ENCODE data around the gene HIPK1.

The HIPK1 gene

DNA sequence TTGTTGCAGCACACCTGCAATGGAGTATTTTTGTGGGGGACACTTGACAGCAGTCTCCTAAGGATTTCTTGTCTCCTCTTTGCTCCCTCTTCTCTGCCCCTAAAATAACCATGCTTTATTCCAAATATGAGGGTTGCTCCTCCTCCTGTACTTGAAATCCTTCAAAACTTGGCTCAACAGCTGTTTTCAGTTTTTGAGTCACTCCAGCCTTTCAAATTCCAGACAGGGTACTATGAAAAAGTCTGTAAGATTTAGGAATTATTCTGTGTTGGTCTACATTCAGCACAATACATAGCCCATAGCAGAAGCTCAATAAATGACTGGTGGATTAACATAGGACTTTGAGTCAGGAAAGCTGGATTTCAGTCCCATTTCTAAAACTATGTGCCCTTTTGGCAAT, 30.0 kb upstream of the HIPK1 start:
- no peak overlapping the region for H3K9ac ChIP-seq (ENCODE audit: low read length)
- H3K4me1 ChIP-seq (ENCODE audit: control insufficient read depth, insufficient read depth, low read length), result peaks cover 10% of the 10 kb centered on the region
- H3K9me3 ChIP-seq (ENCODE audit: control insufficient read depth, low read length), result no peaks in the 10 kb centered on the region
- H3K27me3 ChIP-seq (ENCODE audit: control insufficient read depth, insufficient read depth, low read length), result no peaks in the 10 kb centered on the region
- no peak overlapping the region for H3K4me3 ChIP-seq (ENCODE audit: low read length)
- peaks cover 4% of the 10 kb centered on the region for H3K36me3 ChIP-seq (ENCODE audit: control insufficient read depth, insufficient read depth, low read length)

- no peaks in the 10 kb centered on the region for H3K27me3 ChIP-seq (ENCODE audit: control insufficient read depth, insufficient read depth, low read length)
- H3K36me3 ChIP-seq (ENCODE audit: control insufficient read depth, insufficient read depth, low read length), result peaks cover under 1% of the 10 kb centered on the region
- no peak overlapping the region for H3K4me3 ChIP-seq (ENCODE audit: low read length)
- no peaks in the 10 kb centered on the region for H3K9me3 ChIP-seq (ENCODE audit: control insufficient read depth, low read length)
- no peak overlapping the region for H3K9ac ChIP-seq (ENCODE audit: low read length)
- peaks cover 10% of the 10 kb centered on the region for H3K4me1 ChIP-seq (ENCODE audit: control insufficient read depth, insufficient read depth, low read length)
These were observed 27.9 kb upstream of the HIPK1 start for GRCh38 chr1:113901191-113901590.

GRCh38 chr1:113903501-113904292, 25.4 kb upstream of the HIPK1 start:
- Histone ChIP-seq H3K4me3 (ENCODE audit: low read length) (peak overlapping the region; percentile 57), H3K9me3 (ENCODE audit: control insufficient read depth, low read length) (no peaks in the 10 kb centered on the region), H3K4me1 (ENCODE audit: control insufficient read depth, insufficient read depth, low read length) (peaks cover 10% of the 10 kb centered on the region), H3K27me3 (ENCODE audit: control insufficient read depth, insufficient read depth, low read length) (no peaks in the 10 kb centered on the region), H3K36me3 (ENCODE audit: control insufficient read depth, insufficient read depth, low read length) (no peaks in the 10 kb centered on the region), H3K9ac (ENCODE audit: low read length) (peak overlapping the region; percentile 86)

DNA sequence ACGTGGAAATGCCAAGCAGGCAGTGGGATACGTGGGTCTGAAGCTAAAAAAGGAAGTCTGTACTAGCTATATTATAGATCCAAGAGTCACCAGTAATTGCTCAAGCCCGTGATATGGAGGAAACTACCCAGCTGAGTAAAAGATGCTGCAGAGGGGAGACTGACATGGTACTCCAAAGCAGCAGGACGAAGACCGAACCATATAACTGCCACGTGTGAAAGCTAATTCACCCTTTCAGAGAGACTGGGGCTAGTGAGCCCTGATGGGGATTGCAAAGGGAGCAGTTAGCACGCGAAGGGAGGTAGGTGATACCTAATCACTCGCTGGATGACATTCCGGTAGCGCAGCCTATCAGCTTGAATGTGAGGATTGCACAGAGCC, 24.8 kb upstream of the HIPK1 start:
- H3K4me1 ChIP-seq (ENCODE audit: control insufficient read depth, insufficient read depth, low read length), result peaks cover 10% of the 10 kb centered on the region
- peak overlapping the region; percentile 86 for H3K9ac ChIP-seq (ENCODE audit: low read length)
- H3K4me3 ChIP-seq (ENCODE audit: low read length), result peak overlapping the region; percentile 57
- no peaks in the 10 kb centered on the region for H3K36me3 ChIP-seq (ENCODE audit: control insufficient read depth, insufficient read depth, low read length)
- H3K27me3 ChIP-seq (ENCODE audit: control insufficient read depth, insufficient read depth, low read length), result no peaks in the 10 kb centered on the region
- H3K9me3 ChIP-seq (ENCODE audit: control insufficient read depth, low read length), result no peaks in the 10 kb centered on the region

- no peaks in the 10 kb centered on the region for H3K27me3 ChIP-seq (ENCODE audit: control insufficient read depth, insufficient read depth, low read length)
- H3K9me3 ChIP-seq (ENCODE audit: control insufficient read depth, low read length), result no peaks in the 10 kb centered on the region
- peak within 1 kb of the TSS; percentile 86 for H3K9ac ChIP-seq (ENCODE audit: low read length)
- peaks cover 10% of the 10 kb centered on the region for H3K4me1 ChIP-seq (ENCODE audit: control insufficient read depth, insufficient read depth, low read length)
- H3K36me3 ChIP-seq (ENCODE audit: control insufficient read depth, insufficient read depth, low read length), result no peaks in the 10 kb centered on the region
- peak within 1 kb of the TSS; percentile 57 for H3K4me3 ChIP-seq (ENCODE audit: low read length)
These were observed 24.3 kb upstream of the HIPK1 start, which contains the start of the genes AP4B1 and DCLRE1B for GRCh38 chr1:113904674-113905434. TSS of gene AP4B1 (minus strand) at chr1:113904799. CDS start at chr1:113904717, 82 bp downstream. TSS of gene DCLRE1B (plus strand) at chr1:113905326. CDS start at chr1:113905587, 261 bp downstream.

DNA sequence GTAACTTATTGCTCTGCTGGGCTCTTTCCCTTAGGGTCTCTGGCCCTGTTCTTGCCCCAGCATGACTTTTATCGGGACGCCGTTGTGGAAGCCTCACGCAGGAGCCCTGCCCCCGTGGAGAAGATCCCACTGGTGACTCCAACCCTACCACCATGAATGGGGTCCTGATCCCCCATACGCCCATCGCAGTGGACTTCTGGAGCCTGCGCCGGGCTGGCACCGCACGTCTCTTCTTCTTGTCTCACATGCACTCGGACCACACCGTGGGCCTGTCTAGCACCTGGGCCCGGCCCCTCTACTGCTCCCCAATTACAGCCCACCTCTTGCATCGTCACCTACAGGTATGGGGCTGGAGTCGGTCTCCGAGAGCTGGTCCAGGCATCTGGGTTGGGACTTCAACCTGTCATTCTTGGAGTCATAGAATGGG, 23.7 kb upstream of the HIPK1 start:
- Histone ChIP-seq H3K4me1 (ENCODE audit: control insufficient read depth, insufficient read depth, low read length) (peaks cover 10% of the 10 kb centered on the region), H3K9me3 (ENCODE audit: control insufficient read depth, low read length) (no peaks in the 10 kb centered on the region), H3K4me3 (ENCODE audit: low read length) (peak overlapping the region; percentile 57), H3K27me3 (ENCODE audit: control insufficient read depth, insufficient read depth, low read length) (no peaks in the 10 kb centered on the region), H3K9ac (ENCODE audit: low read length) (peak overlapping the region; percentile 86), H3K36me3 (ENCODE audit: control insufficient read depth, insufficient read depth, low read length) (no peaks in the 10 kb centered on the region)

DNA sequence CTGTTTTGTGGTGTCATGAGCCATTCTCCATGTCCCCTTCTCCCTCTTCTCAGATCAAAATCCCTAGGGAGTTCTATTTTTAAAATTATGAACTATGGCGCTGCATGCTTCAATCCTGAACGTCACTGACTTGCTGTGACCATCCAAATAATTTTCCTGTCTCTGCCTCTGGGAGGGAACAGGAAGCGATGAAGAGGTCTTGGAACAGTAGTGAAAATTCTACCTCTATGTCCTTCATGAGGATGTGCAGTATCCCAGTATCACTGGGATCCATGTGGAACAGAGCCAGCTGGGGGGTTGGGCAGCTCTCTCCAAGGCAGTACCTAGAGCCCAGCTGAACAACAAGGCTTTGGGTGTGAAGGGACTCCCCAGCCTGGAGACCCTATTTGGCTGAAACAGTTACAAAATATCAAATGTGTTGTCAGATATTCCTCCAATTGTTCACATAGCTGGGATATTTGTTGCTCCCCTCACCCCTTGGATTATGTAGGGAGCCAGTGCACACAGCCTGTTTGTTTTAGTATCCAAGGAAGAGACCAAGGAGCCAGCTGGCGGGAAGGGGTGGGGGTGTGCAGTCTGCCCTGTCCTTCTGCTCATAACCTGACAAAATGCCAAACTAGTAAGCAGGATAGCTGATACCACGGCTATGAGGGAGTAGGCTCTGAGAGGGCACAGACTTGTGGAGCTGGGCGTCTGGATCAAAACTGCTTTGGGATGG, 16.4 kb upstream of the HIPK1 start:
- Histone ChIP-seq H3K36me3 (ENCODE audit: control insufficient read depth, insufficient read depth, low read length) (peaks cover 4% of the 10 kb centered on the region), H3K9me3 (ENCODE audit: control insufficient read depth, low read length) (no peaks in the 10 kb centered on the region), H3K4me1 (ENCODE audit: control insufficient read depth, insufficient read depth, low read length) (no peaks in the 10 kb centered on the region), H3K4me3 (ENCODE audit: low read length) (no peak overlapping the region), H3K9ac (ENCODE audit: low read length) (no peak overlapping the region), H3K27me3 (ENCODE audit: control insufficient read depth, insufficient read depth, low read length) (no peaks in the 10 kb centered on the region)

GRCh38 chr1:113913312-113913668, 15.8 kb upstream of the HIPK1 start:
- Histone ChIP-seq H3K4me3 (ENCODE audit: low read length) (no peak overlapping the region), H3K4me1 (ENCODE audit: control insufficient read depth, insufficient read depth, low read length) (no peaks in the 10 kb centered on the region), H3K9ac (ENCODE audit: low read length) (no peak overlapping the region), H3K36me3 (ENCODE audit: control insufficient read depth, insufficient read depth, low read length) (peaks cover 4% of the 10 kb centered on the region), H3K27me3 (ENCODE audit: control insufficient read depth, insufficient read depth, low read length) (no peaks in the 10 kb centered on the region), H3K9me3 (ENCODE audit: control insufficient read depth, low read length) (no peaks in the 10 kb centered on the region)

DNA sequence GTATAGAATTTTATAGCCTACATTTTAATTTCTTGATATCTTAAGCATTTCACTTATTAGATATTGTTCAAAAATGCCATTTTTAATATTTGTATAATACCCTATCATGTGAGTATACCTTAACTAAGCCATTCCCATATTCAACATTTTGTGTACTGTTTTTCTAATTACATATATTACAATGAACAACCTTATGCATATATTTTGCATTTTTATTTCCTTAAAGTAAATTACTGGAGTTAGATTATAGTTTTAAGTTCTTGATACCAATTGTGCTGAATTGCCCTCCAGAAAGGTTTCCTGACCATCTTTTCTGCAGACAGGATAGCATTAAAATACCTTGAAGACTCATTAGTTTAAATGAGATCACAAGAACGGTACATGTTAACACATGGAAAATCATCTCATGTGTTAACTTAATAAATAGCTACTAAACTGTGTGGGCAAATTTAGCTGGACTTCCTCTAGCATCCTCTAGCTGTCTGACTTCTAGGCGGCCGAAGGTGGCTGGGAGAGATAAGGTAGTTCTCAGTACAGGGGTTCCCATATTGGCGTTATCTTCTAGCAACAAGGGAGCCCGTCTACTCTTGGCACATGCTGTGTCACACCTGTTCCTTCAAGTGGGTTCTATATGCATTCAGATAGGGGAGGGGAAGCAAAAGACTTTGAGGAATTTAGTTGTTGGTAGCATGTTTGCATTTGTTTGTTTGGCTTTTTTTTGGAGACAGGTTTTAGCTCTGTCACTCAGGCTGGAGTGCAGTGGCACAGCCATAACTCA, 15.0 kb upstream of the HIPK1 start:
- no peaks in the 10 kb centered on the region for H3K27me3 ChIP-seq (ENCODE audit: control insufficient read depth, insufficient read depth, low read length)
- no peak overlapping the region for H3K4me3 ChIP-seq (ENCODE audit: low read length)

DNA sequence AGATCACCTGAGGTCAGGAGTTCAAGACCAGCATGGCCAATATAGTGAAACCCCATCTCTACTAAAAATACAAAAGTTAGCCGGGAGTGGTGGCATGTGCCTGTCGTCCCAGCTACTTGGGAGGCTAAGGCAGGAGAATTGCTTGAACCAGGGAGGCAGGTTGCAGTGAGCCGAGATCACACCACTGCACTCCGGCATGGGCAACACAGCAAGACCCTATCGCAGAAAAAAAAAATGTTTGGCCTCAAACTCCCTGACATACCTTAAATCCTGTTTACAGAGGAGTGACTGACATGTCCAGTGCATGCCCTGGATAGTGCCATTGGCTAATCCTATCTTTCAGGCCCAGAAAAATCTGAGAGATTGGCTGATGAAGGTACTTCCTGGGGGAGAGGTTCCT, 12.2 kb upstream of the HIPK1 start:
- Histone ChIP-seq H3K27me3 (ENCODE audit: control insufficient read depth, insufficient read depth, low read length) (no peaks in the 10 kb centered on the region), H3K9me3 (ENCODE audit: control insufficient read depth, low read length) (no peaks in the 10 kb centered on the region), H3K4me3 (ENCODE audit: low read length) (no peak overlapping the region), H3K9ac (ENCODE audit: low read length) (no peak overlapping the region), H3K36me3 (ENCODE audit: control insufficient read depth, insufficient read depth, low read length) (no peaks in the 10 kb centered on the region), H3K4me1 (ENCODE audit: control insufficient read depth, insufficient read depth, low read length) (no peaks in the 10 kb centered on the region)

More for the DNA sequence above, 15.0 kb upstream of the HIPK1 start:
- no peaks in the 10 kb centered on the region for H3K9me3 ChIP-seq (ENCODE audit: control insufficient read depth, low read length)
- no peak overlapping the region for H3K9ac ChIP-seq (ENCODE audit: low read length)
- peaks cover 4% of the 10 kb centered on the region for H3K36me3 ChIP-seq (ENCODE audit: control insufficient read depth, insufficient read depth, low read length)
- H3K4me1 ChIP-seq (ENCODE audit: control insufficient read depth, insufficient read depth, low read length), result no peaks in the 10 kb centered on the region

DNA sequence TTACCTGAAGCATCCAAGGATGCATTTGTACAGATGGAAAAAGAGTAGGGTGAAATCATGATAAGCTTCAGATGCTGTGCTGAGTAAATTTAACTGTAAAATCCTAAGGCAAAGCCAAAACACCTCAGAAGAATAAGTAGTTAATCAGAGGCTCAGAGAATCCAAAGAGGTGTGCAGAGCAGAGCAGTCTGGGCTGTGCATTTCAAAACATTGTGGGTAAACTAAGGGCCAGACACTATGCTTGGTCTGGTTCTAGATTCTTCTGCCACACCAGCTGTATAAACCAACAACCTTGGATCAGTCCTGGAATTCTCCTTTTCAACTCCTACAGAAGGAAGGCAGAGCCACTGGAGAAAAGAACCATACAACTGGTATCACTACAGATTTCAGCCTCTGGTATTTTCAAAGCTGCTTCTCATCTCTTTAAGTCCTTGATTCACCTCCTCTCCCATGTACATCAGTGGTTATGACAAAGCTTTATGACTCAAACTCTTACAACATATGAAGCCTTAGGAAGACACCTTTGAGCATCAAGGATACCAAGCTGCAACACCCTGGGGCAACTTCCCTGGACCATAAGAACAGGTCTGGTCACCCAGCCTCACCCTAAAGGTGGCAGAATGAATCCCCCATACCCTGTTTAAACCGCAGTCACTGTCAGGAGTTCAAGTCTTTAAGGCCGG, 11.6 kb upstream of the HIPK1 start:
- Histone ChIP-seq H3K9me3 (ENCODE audit: control insufficient read depth, low read length) (no peaks in the 10 kb centered on the region), H3K27me3 (ENCODE audit: control insufficient read depth, insufficient read depth, low read length) (no peaks in the 10 kb centered on the region), H3K36me3 (ENCODE audit: control insufficient read depth, insufficient read depth, low read length) (no peaks in the 10 kb centered on the region), H3K9ac (ENCODE audit: low read length) (no peak overlapping the region), H3K4me1 (ENCODE audit: control insufficient read depth, insufficient read depth, low read length) (no peaks in the 10 kb centered on the region), H3K4me3 (ENCODE audit: low read length) (no peak overlapping the region)
